ENCODE data around the gene EFCAB14.

DNA sequence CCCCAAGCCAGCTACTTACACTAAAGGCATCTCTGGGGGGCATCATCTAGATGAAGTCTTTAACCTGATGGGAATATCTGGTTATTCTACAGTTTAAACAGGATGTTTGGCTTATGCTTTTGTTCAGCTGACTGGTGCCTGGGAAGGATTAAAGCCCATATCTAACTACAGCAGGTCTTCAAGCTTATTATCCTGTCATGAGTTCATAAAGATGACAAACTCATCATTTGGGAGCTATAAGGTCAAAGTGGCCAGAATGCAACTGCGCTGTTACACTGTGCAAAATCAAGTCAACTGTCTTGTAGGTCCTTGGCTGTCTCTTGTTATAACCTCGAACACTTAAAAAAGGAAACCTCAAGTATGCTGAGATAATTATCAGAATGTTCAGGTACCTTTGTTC is 83.7 kb downstream of the EFCAB14 start:
- TF ChIP-seq, protein P1, sequence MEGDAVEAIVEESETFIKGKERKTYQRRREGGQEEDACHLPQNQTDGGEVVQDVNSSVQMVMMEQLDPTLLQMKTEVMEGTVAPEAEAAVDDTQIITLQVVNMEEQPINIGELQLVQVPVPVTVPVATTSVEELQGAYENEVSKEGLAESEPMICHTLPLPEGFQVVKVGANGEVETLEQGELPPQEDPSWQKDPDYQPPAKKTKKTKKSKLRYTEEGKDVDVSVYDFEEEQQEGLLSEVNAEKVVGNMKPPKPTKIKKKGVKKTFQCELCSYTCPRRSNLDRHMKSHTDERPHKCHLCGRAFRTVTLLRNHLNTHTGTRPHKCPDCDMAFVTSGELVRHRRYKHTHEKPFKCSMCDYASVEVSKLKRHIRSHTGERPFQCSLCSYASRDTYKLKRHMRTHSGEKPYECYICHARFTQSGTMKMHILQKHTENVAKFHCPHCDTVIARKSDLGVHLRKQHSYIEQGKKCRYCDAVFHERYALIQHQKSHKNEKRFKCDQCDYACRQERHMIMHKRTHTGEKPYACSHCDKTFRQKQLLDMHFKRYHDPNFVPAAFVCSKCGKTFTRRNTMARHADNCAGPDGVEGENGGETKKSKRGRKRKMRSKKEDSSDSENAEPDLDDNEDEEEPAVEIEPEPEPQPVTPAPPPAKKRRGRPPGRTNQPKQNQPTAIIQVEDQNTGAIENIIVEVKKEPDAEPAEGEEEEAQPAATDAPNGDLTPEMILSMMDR (IDR thresholded peaks at IDR 0.05; ENCODE audit: low read length) = no peak
- no peak for TF ChIP-seq EZH2 (IDR thresholded peaks at IDR 0.05; ENCODE audit: borderline replicate concordance, low read length)

Data from OCI-LY1 (cell line).